Skeletal muscle satellite cell (primary cell): ENCODE results near the gene GRK5.

ENCODE experiments used
- H3K27me3 ChIP-seq: 2 replicates; pipeline ENCODE4 v1.7.0; 2013; ENCODE audit warnings: low read length; ENCODE audit not compliant: control insufficient read depth, insufficient read depth
- H3K36me3 ChIP-seq: 2 replicates; pipeline ENCODE4 v1.7.0; 2013; ENCODE audit warnings: mild to moderate bottlenecking, control low read depth, low read length; ENCODE audit not compliant: insufficient read depth
- H3K4me1 ChIP-seq: 2 replicates; pipeline ENCODE4 v1.7.0; 2013; ENCODE audit warnings: low read length; ENCODE audit not compliant: control insufficient read depth, insufficient read depth
- H3K4me2 ChIP-seq: 2 replicates; pipeline ENCODE4 v1.7.0; 2013; ENCODE audit warnings: mild to moderate bottlenecking, low read length
- H3K4me3 ChIP-seq: 2 replicates; pipeline ENCODE4 v1.7.0; 2013; ENCODE audit warnings: low read length
- H3K9ac ChIP-seq: 2 replicates; pipeline ENCODE4 v1.7.0; 2013; ENCODE audit warnings: mild to moderate bottlenecking, low read depth, low read length, moderate library complexity
- H3K9me3 ChIP-seq: replicated peaks from 2 replicates; pipeline ENCODE4 v1.7.0; 2013; ENCODE audit warnings: mild to moderate bottlenecking, control low read depth, low read length

GRK5 gene

DNA sequence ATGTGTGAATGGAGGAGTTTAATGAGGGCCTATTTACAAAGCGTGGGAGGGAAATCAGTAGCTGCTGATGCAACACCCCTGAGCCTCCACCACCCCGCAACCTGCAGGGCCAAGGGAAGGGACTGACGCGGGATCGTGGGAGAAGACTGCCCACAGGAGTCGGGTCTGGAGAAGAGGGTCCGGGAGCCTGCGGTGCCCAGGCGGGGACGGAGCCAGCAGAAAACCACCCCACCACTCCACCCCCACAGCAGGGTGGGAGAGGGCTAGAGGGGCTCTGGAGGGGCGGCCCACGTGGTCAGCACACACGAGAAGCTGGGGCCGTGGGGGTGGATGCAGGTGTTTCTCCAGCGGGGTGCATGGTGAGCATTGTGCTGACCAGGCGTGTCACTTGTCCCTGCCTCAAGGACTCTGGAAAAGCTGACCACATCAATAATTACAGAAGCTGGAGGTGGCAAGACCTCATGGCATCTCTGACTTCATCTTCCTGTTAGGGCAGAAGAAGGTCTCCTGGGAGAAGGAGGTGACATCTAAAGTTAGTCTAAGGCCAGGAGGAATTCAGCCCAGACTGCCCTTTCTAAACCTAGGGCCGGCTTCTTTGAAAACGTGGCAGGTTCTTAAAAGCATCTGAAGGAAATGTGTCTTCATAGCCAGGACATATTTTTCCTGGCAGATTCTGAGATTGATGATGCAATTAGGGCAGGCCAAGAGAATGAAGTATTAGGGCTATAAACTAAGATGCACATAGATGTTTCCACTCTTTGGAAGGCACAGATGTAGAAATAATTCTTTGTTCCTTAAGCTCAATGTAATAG is 184.3 kb downstream of the GRK5 start:
- Histone ChIP-seq H3K9me3 (no peaks in the 10 kb centered on the region), H3K4me3 (no peak overlapping the region), H3K9ac (no peak overlapping the region), H3K27me3 (no peaks in the 10 kb centered on the region), H3K36me3 (no peaks in the 10 kb centered on the region), H3K4me1 (peaks cover 5% of the 10 kb centered on the region), H3K4me2 (no peak overlapping the region)

DNA sequence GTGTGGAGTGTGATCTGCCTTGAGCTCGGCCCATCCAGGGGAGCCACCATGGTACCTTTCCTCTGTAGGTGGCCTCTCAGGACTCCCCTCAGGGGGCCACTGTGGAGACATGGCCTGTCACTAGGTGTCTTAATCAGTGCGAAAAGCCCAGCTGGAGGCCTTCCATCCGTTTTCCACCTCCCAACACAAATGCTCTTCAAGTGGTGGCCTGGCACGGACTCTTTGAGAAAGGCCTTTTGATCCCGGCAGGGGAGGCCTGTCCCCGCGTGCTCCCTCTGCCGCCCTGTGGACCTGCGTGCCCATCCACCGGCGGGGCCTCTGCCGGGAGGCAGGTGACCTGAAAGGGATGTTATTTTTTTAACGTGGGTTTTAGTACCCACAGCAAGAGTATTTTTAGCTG is 185.6 kb downstream of the GRK5 start:
- H3K4me2 ChIP-seq, result no peak overlapping the region
- no peaks in the 10 kb centered on the region for H3K9me3 ChIP-seq
- no peak overlapping the region for H3K9ac ChIP-seq
- H3K27me3 ChIP-seq, result no peaks in the 10 kb centered on the region
- no peaks in the 10 kb centered on the region for H3K36me3 ChIP-seq
- H3K4me1 ChIP-seq, result peaks cover 5% of the 10 kb centered on the region
- no peak overlapping the region for H3K4me3 ChIP-seq

DNA sequence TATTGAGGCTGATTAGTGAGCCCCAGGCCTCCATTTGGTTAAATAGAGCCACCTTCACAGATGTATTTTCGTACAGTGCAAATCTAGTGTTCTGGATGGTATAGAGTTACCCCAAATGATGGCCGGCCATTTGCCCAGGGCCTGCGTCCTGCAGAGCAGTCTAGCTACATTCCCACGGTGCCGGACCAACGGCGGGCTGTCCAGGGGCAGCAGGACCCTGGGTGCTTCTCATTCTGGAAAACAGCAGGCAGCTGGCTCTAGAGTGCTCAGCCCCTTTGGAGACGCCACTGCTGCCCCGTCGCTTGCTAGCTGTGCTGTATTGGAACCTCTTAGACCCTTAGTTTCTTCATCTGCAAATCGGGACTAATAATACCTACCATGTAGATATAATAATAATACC is 186.1 kb downstream of the GRK5 start:
- no peak overlapping the region for H3K9ac ChIP-seq
- H3K4me1 ChIP-seq, result peaks cover 5% of the 10 kb centered on the region
- H3K4me3 ChIP-seq, result no peak overlapping the region
- no peaks in the 10 kb centered on the region for H3K27me3 ChIP-seq
- no peak overlapping the region for H3K4me2 ChIP-seq
- no peaks in the 10 kb centered on the region for H3K9me3 ChIP-seq
- H3K36me3 ChIP-seq, result no peaks in the 10 kb centered on the region

DNA sequence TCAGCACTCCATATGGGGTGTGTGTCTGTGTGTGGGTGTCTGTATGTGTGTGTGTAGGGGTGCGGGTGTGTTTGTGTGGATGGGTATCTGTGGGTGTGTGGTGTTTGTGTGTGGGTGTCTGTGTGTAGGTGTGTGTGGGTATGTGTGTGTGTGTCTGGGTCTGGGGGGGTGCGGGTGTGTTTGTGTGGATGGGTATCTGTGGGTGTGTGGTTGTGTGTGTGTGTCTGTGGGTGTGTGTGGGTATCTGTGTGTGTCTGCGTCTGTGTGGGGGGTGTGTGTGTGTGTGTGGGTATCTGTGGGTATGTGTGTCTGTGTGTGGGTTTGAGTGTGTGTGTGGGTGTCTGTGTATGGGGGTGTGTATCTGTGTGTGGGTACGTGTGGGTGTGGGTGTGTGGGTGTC is 186.5 kb downstream of the GRK5 start:
- H3K36me3 ChIP-seq, result no peaks in the 10 kb centered on the region
- H3K9me3 ChIP-seq, result no peaks in the 10 kb centered on the region
- H3K27me3 ChIP-seq, result no peaks in the 10 kb centered on the region
- no peak overlapping the region for H3K4me2 ChIP-seq
- H3K4me3 ChIP-seq, result no peak overlapping the region
- peaks cover 5% of the 10 kb centered on the region for H3K4me1 ChIP-seq
- no peak overlapping the region for H3K9ac ChIP-seq

DNA sequence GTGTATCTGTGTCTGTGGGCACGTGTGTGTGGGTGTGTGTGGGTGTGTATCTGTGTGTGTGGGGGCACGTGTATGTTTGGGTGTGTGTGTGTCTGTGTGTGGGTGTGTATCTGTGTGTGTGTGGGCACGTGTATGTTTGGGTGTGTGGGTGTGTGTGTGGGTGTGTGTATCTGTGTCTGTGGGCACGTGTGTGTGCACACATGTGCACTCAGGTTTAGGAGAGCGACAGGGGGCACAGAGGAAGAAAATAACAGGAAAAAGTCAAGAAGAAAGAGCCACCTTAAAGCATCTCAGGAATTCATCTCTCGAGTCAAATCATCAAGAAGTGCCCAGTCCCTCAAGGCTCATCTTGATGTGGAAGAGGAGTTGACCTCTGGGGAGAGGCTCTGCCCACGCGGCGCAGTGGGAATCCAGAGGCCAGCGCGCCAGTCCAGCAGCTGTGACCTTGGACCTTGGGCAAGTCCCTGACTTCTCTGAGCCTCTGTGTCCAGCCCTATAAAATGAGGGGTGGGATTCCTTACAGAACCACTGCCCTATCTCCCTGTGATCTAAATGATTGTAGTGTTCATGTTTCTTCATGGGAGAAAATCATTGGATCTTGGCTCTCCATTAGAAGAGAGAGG is 187.4 kb downstream of the GRK5 start:
- H3K4me3 ChIP-seq, result no peak overlapping the region
- H3K9me3 ChIP-seq, result no peaks in the 10 kb centered on the region
- H3K4me2 ChIP-seq, result no peak overlapping the region
- no peaks in the 10 kb centered on the region for H3K27me3 ChIP-seq
- no peak overlapping the region for H3K9ac ChIP-seq
- H3K4me1 ChIP-seq, result peaks cover 5% of the 10 kb centered on the region
- H3K36me3 ChIP-seq, result no peaks in the 10 kb centered on the region

DNA sequence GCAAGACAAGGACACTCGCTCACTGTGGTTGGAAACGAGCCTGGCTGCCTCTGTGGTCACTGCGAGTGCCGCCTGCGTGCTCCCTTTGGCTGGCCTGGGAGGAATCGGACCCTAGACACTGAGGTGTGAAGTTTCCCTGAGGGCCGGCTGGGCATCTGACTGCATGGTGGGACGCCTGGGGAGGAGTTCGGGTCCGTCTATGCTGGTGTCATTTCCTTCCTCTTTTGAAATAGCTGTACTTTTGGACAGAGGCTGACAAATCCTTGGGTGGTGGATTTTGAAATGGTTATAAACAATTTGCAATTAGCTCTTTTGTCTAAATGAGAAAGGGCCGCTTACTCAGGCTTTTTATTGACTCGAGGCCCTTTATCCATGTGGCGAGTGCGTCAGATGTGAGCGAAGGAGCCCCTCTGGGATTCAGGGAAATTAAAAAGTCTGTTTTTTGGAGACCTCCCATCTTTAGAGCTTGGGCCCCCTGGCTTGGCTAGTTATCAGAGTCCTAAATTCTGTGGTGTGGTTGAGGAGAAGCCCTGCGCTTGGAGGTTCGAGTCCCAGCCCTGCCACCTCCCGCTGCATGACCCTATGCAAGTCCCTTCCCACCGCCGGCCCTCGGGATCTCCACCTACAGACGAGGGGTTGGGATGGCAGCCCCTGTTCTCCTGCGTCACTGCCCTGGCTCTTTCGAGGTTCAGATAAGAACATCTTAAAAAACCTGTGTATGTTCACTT is 188.1 kb downstream of the GRK5 start:
- H3K9ac ChIP-seq, result no peak overlapping the region
- no peak overlapping the region for H3K4me3 ChIP-seq
- no peak overlapping the region for H3K4me2 ChIP-seq
- no peaks in the 10 kb centered on the region for H3K36me3 ChIP-seq
- H3K4me1 ChIP-seq, result peaks cover 5% of the 10 kb centered on the region
- H3K27me3 ChIP-seq, result no peaks in the 10 kb centered on the region
- H3K9me3 ChIP-seq, result no peaks in the 10 kb centered on the region

DNA sequence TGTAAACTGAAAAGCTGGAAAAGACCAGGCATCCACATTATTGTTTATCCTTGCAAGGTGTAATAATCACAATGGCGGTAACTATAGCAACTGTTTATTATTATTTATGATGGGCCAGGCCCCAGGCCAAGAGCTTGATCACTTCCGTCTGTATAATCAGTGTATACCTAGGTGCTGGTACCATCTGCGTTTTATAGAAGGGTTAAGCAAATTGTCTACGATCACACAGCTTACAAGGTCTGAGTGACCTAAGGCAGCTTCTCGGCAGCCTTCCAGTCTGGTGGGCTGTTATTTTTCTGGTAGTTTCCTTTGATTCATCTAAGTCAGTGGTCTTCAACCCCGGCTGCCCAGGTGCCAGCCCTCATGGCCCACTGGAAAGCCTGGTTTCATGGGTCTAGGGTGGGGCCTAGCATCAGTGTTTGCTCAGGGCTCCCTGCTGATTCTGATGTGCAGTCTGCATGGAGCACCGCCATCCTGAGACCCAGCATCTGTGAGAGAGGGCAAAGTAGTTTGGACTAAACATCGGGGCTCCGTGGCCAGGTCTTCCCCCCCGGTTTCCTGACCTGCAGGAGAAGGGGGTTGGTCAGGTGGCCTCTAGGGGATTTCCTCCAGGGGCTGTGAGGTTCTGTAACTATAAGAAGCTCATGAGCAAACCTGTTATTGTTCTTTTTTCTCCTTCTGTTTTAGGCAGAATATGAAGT is 188.8 kb downstream of the GRK5 start:
- Histone ChIP-seq H3K4me3 (no peak overlapping the region), H3K36me3 (no peaks in the 10 kb centered on the region), H3K9me3 (no peaks in the 10 kb centered on the region), H3K4me2 (no peak overlapping the region), H3K27me3 (no peaks in the 10 kb centered on the region), H3K9ac (no peak overlapping the region), H3K4me1 (peaks cover 6% of the 10 kb centered on the region)

DNA sequence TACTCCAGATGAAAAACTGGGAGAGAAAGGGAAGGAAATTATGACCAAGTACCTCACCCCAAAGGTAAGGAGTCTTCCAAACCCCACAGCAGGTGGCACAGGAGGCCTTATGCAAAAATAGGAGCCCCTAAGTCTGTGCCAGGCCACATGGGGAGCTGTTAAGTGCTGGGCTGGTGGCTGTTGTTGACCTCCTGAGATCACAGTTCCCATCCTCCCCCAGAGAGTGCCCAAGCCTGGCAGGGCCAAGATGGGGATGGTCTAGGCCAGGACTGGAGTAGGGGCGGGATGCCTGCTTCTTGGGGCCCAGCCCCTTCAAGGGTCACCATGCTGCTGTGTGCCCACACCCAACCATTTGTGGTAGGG is 189.3 kb downstream of the GRK5 start:
- H3K4me1 ChIP-seq, result peaks cover 11% of the 10 kb centered on the region
- H3K4me2 ChIP-seq, result no peak overlapping the region
- H3K36me3 ChIP-seq, result no peaks in the 10 kb centered on the region
- no peaks in the 10 kb centered on the region for H3K9me3 ChIP-seq
- H3K9ac ChIP-seq, result no peak overlapping the region
- H3K4me3 ChIP-seq, result no peak overlapping the region
- no peaks in the 10 kb centered on the region for H3K27me3 ChIP-seq

DNA sequence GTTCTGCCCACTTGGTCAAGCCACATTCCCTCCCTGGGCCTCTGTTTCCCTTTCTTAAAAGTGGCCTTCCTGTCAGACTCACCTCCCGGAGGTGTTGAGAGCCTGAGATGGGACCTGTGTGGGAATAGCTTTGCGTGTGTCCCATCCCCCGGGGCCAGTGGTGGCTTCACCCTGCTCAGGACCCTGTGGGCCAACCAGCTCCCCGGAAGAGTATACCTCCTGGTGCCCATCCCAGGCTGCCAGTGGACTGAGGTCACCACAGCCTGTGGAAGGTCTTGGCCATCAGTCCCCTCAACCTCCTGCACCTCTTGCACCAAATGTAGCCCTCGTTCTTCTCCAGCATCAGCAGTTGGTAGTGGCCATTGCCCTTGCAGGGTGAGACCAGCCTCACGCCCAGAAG is 190.0 kb downstream of the GRK5 start:
- H3K4me3 ChIP-seq, result no peak overlapping the region
- no peaks in the 10 kb centered on the region for H3K36me3 ChIP-seq
- no peak overlapping the region for H3K4me2 ChIP-seq
- peaks cover 18% of the 10 kb centered on the region for H3K4me1 ChIP-seq
- H3K27me3 ChIP-seq, result no peaks in the 10 kb centered on the region
- no peaks in the 10 kb centered on the region for H3K9me3 ChIP-seq
- no peak overlapping the region for H3K9ac ChIP-seq

DNA sequence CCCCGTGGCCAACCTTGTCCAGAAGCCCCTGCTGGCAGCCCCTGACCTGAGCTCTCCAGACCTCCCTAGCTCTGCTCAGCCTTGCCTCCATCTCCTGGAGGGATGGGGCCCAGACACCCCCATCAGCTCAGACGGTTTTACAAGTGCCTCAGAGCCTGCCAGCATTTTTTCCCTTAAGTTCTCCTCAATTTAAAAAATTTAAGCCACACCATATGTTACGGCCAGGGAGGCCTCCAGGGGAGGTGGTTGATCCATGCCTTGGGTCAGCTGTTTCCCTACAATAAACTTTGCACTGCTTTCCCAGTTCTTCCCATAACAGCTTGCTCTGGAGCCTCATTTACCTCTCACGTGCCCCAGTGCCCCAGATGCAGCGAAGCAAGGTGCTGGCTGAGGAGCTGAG is 191.6 kb downstream of the GRK5 start:
- H3K4me1 ChIP-seq, result peaks cover 18% of the 10 kb centered on the region
- no peaks in the 10 kb centered on the region for H3K9me3 ChIP-seq
- H3K36me3 ChIP-seq, result no peaks in the 10 kb centered on the region
- no peaks in the 10 kb centered on the region for H3K27me3 ChIP-seq
- no peak overlapping the region for H3K9ac ChIP-seq
- H3K4me3 ChIP-seq, result no peak overlapping the region
- H3K4me2 ChIP-seq, result no peak overlapping the region

DNA sequence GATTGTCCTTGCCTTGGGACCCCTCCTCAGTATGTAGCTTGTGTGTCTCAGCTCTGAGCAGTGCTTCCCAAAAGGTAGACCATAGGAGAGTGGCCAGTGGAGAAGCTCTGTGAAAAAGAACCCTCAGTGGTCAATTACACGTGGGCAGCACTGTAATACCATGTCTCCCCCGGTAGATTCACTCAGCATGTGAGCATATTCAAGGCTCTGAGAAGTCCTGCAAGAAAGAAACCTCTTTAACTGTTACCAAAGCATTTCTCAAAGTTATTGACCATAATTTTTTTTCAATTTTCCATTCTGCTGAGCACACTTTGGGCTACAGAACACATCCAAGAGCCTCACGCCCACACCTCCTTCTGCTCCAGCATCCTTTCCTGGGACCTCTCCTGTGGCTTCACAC is 192.1 kb downstream of the GRK5 start:
- no peak overlapping the region for H3K4me3 ChIP-seq
- no peaks in the 10 kb centered on the region for H3K27me3 ChIP-seq
- H3K9ac ChIP-seq, result no peak overlapping the region
- H3K4me1 ChIP-seq, result peaks cover 18% of the 10 kb centered on the region
- no peaks in the 10 kb centered on the region for H3K9me3 ChIP-seq
- H3K36me3 ChIP-seq, result no peaks in the 10 kb centered on the region
- H3K4me2 ChIP-seq, result no peak overlapping the region
